Stimulated activated CD8-positive, alpha-beta memory T cell treated with anti-CD3 and anti-CD28 coated beads, Interleukin-2, amount 100 ng/mL, for 48 hours (primary cell): ENCODE data around the gene SRPX.

Experiments
- DNase-seq, 2 donors: peaks; one replicate each; pipeline ENCODE4 v3.0.0-alpha.2; 2020; ENCODE audit warnings: low read depth in 2 of 2

SRPX gene

DNA sequence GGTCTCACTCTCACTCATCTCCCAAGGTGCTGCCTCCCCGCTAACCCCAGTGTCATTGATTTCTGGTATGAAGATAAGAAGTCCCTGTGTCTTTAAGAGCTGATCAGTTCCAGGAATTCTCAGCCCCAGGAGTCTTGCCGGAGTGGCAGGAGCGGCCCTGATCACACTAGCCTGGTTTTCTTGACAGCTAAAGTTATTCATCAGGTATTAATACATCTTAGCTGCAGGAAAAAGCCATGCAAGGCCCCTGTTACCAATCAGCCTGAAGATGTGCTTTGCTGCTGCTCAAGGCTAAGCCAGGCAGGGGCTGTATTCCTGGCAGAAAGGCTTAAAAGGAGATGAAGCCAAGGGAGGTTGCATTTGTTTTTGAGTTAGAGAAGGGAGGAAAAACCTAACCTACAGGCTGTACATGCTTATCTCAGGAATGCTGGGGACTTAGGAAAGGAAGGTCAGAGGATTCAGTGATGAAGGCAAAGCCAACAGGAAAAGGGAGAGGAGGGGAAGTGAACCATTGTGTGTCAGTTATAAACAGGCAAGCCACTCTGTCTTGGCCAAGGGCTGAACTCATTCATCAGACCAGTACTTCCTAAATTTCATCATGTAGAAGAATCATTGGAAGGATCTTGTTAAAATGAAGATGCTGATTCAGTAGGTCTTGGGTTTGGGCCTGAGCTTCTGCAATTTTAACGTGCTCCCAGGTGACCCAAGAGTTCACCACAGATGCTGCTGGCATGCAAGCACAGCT, 8.6 kb downstream of the SRPX start:
- no peak for DNase-seq

DNA sequence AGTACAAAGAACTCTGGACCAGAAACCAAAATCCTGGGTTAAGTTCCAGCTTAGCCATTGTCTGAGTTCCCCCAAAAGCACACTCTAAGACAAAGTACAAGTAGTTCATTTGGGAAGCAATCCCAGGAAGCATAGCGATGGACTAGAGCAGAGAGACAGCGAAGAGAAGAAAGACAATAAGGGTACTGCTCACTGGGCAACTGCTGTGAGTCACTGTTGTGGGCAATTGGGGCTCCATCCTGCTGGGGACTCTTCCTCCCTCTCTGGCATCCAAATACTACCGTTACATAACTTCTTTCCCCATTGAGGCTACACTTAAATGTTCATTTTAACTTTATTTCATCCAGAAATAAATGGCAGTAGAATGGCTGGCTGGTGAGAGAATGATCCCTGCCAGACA, 14.1 kb downstream of the SRPX start:
- DNase-seq: no peak

DNA sequence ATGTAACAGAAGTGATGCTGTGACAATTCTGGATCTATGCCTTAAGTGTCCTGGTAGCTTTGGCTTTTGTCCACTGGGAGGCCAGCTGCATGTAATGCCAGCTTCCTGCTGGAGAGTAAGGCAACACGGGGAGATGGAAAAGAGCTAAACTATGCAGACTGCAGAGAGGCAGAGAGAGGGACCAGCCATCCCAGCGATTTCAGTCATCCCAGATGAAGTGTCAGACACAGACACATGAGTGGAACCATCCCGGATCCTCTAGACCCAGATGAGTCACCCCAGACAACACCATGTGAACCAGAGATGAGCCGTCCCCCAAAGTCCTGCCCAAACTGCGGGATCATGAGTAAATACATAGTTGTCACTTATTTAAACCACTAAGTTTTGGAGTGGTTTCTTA, 14.6 kb downstream of the SRPX start:
- DNase-seq: no peak

GRCh38 chrX:38205039-38205438, 15.6 kb downstream of the SRPX start:
- no peak for DNase-seq

GRCh38 chrX:38192007-38192810, 28.5 kb downstream of the SRPX start:
- DNase-seq: no peak

- DNase-seq: no peak
These were observed 31.0 kb downstream of the SRPX start for GRCh38 chrX:38189431-38190250.

- no peak for DNase-seq
These were observed 37.1 kb downstream of the SRPX start for GRCh38 chrX:38183596-38183995.

GRCh38 chrX:38181357-38181756, 39.3 kb downstream of the SRPX start:
- no peak for DNase-seq

GRCh38 chrX:38178396-38178795, 42.3 kb downstream of the SRPX start:
- DNase-seq: no peak

DNA sequence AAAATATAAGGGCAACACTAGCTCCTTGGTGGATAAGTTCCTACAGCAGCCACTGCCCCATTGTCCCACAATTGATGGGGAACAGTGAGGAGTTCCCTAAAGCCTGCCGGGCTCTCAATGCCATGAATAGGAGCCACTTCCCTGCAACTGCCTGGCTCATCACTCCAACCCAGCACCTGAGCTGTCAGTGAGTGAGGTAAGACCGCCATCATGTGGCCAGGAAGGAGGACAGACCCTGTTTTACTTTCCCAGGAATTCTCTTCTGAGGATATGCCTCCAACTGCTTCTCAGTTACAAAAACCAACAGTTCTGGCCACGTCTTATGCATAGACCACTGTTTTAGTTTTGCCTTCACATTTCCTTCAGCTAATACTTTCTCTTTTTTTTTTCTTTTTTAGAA, 45.5 kb downstream of the SRPX start:
- DNase-seq: no peak

- DNase-seq: no peak
These were observed 48.1 kb downstream of the SRPX start for GRCh38 chrX:38172596-38172995.

DNA sequence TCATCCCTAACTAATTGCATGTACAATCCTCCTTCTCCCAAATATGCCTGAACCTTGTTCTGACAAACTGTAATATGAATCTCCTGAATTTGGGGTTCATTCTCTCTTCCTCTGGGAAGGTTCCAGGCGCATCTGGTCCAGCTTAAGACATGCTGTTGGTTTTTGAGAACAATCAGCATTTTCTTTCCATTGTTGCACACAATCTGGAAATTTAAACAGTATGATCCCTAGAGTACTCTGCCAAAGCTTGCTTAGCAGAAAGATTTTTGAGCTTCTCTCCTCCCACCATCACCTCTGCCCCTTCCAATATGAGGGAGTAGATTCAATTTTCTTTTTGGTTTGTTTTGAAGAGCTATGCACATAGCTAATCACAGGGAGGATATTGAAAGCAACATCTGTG, 50.1 kb downstream of the SRPX start:
- DNase-seq: no peak

GRCh38 chrX:38166478-38167083, 54.1 kb downstream of the SRPX start:
- no peak for DNase-seq

DNA sequence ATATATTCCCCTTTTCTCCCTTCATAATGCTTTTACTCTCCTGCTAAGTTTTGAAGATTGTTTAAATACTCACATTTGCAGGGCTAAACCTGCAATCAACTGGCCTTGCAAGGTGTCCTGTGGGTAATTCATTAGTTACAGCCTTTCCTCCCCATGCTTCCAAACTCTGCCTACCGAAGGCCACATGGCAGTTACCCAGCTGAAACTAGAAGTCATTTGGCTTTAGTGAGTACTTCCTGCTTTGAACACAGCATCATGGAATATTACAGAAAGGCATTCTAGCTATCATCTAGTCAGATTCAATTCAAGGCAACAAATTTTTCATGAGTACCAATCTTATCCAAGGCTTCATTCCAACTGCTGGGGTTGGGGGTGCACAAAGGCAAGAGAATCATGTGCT, 55.6 kb downstream of the SRPX start:
- DNase-seq: no peak

GRCh38 chrX:38163193-38163592, 57.5 kb downstream of the SRPX start:
- DNase-seq: no peak

DNA sequence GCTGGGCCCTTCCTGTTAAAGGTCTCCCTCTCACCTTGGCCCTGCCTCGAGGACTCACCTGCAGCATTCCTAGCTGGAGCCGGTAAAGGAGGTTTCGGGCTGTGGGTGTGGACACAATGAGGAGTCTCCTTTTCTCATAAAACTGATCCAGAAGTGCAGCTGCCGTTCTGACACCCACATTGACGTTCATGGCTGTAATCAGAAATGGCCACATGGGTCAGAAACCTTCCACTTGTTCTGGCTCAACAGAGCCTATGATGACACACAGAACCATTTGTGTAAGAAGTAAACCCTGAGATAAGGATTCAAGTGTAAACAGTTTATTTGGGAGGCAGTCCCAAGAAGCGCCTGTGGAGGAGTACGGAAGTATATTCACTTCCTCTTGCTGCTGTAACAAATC, 63.8 kb downstream of the SRPX start:
- no peak for DNase-seq

DNA sequence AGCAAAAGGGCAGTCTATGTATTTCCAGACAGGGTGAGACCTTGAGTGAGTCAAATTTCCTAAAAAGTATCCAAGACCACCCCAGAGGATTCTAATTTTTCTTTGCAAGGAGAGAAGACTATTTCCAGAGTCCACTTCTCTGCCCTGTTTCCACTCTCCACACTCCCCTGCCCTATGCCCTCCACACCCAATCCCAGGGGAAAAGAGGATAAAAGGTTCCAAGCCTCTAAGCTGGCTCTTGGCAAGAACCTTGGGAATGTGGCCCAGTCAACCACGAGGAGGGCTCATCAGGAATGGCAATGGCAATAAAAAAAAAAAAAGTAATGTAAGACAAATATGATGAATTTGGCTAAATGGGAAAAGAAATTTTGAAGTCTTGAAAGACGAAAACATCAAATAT, 65.9 kb downstream of the SRPX start:
- DNase-seq: no peak

GRCh38 chrX:38154340-38154739, 66.3 kb downstream of the SRPX start:
- no peak for DNase-seq

GRCh38 chrX:38151441-38151840, 69.2 kb downstream of the SRPX start:
- no peak for DNase-seq

GRCh38 chrX:38150993-38151392, 69.7 kb downstream of the SRPX start:
- no peak for DNase-seq

DNA sequence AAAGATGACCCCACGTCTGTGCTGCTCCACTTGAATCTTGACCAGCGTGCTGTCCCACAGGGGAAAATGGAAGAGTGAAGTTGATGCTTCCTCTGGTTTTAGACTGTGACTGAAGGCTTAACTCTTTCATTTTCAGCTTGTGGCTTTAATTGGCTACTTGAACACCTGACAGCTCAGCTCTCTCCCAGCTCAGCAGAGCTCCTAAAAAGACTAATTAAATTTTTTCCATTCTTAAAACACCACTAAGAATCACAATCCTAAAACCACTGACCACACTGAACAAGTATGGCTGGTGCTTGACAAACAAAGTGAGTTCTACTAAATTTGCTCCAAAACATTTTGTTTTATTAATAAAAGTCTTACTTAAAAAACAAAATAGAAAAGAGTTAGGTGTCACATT, 71.7 kb downstream of the SRPX start:
- DNase-seq: no peak

- DNase-seq: no peak
These were observed 78.1 kb downstream of the SRPX start for GRCh38 chrX:38142610-38143009.
